ENCODE data around the gene C15orf40. TPM values are rescaled to one million over a fixed set of nuclear protein-coding genes. Genes with fewer than 3 reads are reported as not detected.

Gene C15orf40
- polyA plus RNA-seq, 1 experiment = 17.9 TPM

DNA sequence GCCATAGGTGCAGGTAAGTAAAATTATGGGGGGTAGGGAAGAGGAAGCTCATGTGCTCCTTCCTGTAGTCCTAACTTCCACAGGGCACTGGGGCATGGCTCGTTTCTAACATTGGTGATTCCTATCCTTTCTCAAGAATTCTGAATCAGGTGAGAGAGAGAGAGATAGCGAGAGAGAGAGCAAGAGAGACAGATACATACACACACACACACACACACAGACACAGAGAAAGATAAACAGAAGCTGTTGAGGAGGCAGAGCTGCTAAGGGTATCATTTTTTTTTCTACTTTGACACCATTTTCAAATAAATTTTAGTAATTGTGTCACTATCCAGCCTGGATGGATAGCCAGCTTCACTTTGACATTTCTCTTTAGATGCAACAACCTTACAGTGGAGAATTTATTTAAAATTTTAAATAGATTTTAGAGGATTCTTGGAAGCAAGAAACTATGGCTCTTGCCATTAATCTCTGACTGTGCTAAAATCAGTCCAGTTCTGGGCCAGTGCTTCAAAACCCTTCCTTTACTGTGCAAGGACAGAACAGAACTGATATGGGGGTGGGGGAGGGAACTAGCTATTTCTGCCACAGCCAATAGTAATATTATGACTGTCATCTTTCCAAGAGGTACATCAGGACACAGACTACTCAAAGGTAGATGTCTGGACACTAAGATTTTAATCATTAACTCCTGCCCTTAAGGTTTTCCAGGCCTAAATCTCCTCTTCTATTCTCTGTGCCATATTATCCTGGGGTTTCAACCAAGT is 40.0 kb downstream of the C15orf40 start:
- Histone ChIP-seq H3K4me3 (ENCODE audit: low read depth, low read length) (no peak overlapping the region), H3K36me3 (ENCODE audit: control insufficient read depth, insufficient read depth, low read length) (no peaks in the 10 kb centered on the region), H3K27me3 (ENCODE audit: control insufficient read depth, insufficient read depth, low read length) (no peaks in the 10 kb centered on the region; the same call in 1 of the 2 replicates)
- POLR2A ChIA-PET = no interaction called here
- TF ChIP-seq CTCF (IDR thresholded peaks at IDR 0.05; ENCODE audit: insufficient read depth, low read depth, low read length) = no peak
- CTCF ChIA-PET = interaction anchor here (0.6 kb wide), 1 partner anchor 316 kb away, joined by 3 read pairs; no protein-coding TSS in a partner anchor
- DNase-seq (ENCODE audit: low read depth) = no peak

DNA sequence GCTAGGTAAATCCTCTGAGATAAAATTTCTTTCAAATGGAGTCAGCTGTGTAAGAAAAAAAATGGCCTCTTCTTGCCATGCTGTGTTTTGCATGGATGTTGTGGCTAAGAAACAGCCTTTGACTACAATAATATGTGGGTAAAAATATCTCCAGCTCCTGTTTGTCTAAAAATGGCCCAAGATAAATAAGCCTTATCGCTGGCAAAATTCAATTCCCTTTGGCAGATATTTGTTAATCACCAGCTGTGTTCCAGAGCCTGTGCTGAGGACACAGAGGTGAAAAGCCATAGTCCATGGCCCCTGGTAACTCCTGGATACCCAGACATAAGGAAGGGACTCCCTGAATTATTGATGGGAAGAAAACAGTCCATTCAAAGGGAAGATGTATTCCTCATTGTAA is 40.7 kb downstream of the C15orf40 start:
- DNase-seq (ENCODE audit: low read depth) = no peak
- ChIA-PET CTCF (no interaction called here), POLR2A (no interaction called here)
- H3K36me3 ChIP-seq (ENCODE audit: control insufficient read depth, insufficient read depth, low read length) = no peaks in the 10 kb centered on the region
- no peak overlapping the region for H3K4me3 ChIP-seq (ENCODE audit: low read depth, low read length)
- TF ChIP-seq CTCF (IDR thresholded peaks at IDR 0.05; ENCODE audit: insufficient read depth, low read depth, low read length) = no peak
- H3K27me3 ChIP-seq (ENCODE audit: control insufficient read depth, insufficient read depth, low read length) = no peaks in the 10 kb centered on the region; the same call in 1 of the 2 replicates

GRCh38 chr15:82970078-82970686 is 41.3 kb downstream of the C15orf40 start:
- Histone ChIP-seq H3K27me3 (ENCODE audit: control insufficient read depth, insufficient read depth, low read length) (no peaks in the 10 kb centered on the region; the same call in 1 of the 2 replicates), H3K36me3 (ENCODE audit: control insufficient read depth, insufficient read depth, low read length) (no peaks in the 10 kb centered on the region), H3K4me3 (ENCODE audit: low read depth, low read length) (no peak overlapping the region)
- POLR2A ChIA-PET = no interaction called here
- no peak for DNase-seq (ENCODE audit: low read depth)
- TF ChIP-seq CTCF (IDR thresholded peaks at IDR 0.05; ENCODE audit: insufficient read depth, low read depth, low read length) = no peak
- CTCF ChIA-PET = no interaction called here

GRCh38 chr15:82969353-82969752 is 42.1 kb downstream of the C15orf40 start:
- Histone ChIP-seq H3K27me3 (ENCODE audit: control insufficient read depth, insufficient read depth, low read length) (no peaks in the 10 kb centered on the region; the same call in 1 of the 2 replicates), H3K4me3 (ENCODE audit: low read depth, low read length) (no peak overlapping the region), H3K36me3 (ENCODE audit: control insufficient read depth, insufficient read depth, low read length) (no peaks in the 10 kb centered on the region)
- ChIA-PET CTCF (no interaction called here), POLR2A (no interaction called here)
- no peak for DNase-seq (ENCODE audit: low read depth)
- TF ChIP-seq CTCF (IDR thresholded peaks at IDR 0.05; ENCODE audit: insufficient read depth, low read depth, low read length) = no peak

- no peak for DNase-seq (ENCODE audit: low read depth)
- H3K36me3 ChIP-seq (ENCODE audit: control insufficient read depth, insufficient read depth, low read length) = no peaks in the 10 kb centered on the region
- POLR2A ChIA-PET = no interaction called here
- H3K4me3 ChIP-seq (ENCODE audit: low read depth, low read length) = no peak overlapping the region
- no peaks in the 10 kb centered on the region; the same call in 1 of the 2 replicates for H3K27me3 ChIP-seq (ENCODE audit: control insufficient read depth, insufficient read depth, low read length)
- CTCF ChIA-PET = no interaction called here
- no peak for TF ChIP-seq CTCF (IDR thresholded peaks at IDR 0.05; ENCODE audit: insufficient read depth, low read depth, low read length)
Observed at GRCh38 chr15:82968066-82968465, 43.4 kb downstream of the C15orf40 start.

Data from BJ (cell line).